IPS-18c (cell line): ENCODE data around the gene TIGAR.

Experiments used
- H3K4me3 ChIP-seq: 2 replicates; pipeline ENCODE4 v1.7.0; 2013; ENCODE audit warnings: low read depth, mild to moderate bottlenecking, low read length, moderate library complexity; ENCODE audit not compliant: insufficient read depth
- H3K9me3 ChIP-seq: one replicate; pipeline ENCODE4 v1.6.1; 2013; ENCODE audit warnings: mild to moderate bottlenecking, low read length, moderate library complexity; ENCODE audit not compliant: control insufficient read depth, insufficient read depth

The TIGAR gene

DNA sequence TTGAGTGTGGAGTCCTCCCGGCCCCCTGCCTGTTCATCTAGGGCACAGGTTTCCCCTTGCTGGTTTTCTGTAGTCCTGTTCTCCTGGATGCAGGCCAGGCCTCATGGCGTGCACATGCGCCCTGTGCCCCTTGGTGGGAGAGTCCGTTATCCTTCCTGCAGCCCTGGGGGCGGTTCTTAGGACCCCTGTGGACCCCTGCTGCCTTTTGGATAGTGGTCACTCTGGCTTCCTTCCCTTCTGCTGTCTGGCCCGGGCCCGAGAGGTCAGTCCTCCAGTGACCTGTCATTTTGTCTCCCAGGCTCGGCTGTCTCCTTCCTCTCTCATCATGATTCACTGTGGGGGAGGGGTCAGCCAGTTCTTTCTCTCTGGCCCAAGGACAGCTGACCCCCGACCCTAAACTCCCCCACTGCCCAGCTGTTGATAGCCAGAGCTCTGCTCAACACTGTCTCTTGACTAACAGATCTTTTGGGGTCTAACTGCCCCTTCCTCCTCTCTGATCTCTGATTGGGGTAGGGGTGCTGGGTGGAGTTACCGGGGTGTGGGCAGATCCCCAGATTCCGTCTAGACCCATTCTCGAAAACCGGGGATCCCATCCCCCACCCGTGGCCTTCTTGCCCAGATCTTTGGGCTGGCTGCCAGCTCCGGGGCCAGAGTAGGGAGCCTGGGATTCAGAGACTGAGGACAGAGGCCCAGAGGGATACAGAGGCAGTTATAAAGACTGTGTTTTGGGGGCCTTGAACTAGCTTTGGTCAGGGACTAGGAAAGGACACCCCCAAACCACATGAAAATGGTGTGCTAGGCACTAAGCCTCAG, 40.5 kb upstream of the TIGAR start:
- Histone ChIP-seq H3K9me3 (no peaks in the 10 kb centered on the region), H3K4me3 (no peak overlapping the region)

DNA sequence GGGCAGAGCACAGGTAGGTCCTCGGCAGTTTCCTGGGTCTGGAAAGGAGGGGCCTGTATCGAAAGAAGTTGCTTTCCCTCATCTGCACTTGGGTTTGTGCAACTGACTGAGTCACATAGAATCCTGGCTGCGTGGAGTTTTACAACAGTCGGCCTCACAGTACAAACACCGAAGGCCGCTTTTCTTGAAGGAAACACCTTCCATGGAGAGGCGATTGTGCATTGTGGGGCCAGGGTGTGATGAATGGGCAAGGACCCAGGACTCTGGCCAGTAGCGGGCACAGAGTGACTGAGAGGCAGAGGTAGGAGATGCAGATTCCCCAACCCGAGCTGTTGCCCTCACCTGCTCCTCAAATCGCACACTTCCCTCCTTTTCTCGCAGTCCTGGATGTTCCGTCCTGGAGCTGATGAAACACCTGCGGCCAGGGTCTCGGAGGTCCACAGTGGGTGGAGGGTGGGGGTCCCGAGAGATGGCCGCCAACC, 39.8 kb upstream of the TIGAR start:
- Histone ChIP-seq H3K4me3 (no peak overlapping the region), H3K9me3 (no peaks in the 10 kb centered on the region)

DNA sequence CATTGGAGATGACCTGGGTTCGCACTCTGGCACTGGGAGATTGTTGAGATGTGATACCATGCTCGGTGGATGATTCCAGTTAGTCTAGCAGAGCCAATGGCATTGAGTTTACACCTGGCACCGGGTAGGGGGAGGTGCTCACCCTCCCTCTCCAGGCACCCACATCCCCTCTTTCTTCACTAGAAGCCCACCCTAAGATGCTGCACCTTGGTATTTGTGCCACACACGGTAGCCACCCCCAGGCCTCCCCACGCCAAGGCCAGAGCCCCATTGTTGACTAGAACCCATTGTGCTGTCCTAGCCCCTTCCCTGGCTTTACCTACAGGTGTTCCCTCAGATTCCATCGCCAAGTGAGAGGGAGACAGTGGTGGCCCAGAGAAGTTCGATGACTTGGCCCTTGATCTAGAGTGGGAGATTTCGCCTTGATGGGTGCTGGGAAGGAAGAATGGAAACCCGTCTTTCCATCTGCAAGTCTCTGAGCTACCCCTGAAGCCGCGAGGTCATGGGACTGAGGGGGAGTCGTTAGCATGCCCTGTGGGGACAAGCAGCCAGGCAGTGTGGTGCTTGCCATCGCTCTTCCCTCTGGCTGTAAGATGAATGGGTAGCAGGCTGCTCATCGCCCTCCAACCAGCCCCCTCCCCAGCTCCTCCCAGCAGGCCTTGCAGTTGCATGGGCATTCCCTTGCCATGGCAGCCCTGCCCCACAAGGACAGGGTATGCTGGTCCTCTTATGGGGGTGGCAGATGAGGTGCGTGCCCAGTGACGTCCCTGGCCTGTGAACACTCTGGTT, 38.7 kb upstream of the TIGAR start:
- no peak overlapping the region for H3K4me3 ChIP-seq

DNA sequence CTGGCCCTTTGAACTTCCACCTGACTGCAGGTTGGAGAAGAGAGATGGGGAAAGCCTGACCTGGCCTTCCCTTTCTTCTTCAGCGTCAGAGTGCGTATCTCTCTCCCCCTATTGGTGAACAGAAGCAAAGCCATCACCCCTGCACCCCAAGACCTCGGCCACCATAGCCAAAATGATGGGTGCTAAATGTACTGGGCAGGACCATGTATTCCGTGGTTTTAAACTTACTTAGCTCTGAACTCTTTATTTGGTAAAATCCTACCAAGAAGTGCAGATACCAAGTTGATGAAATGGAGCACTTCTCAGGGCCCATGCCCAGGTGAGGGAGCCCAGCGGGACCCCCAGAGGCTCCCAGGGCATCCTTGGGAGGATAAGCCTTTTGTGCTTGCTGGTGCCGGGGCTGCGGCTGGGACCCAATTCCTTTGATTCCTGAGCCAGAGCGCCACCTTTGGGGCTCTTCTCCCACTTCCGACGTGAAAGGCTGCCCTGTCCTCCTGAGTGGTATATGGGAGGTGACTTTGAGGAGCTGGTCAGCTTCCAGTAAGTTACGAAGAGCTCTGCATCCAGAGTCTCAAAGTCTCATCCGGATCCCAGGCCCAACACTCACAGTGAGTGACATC, 38.0 kb upstream of the TIGAR start:
- H3K9me3 ChIP-seq: no peaks in the 10 kb centered on the region
- no peak overlapping the region for H3K4me3 ChIP-seq

More for the DNA sequence above, 38.7 kb upstream of the TIGAR start:
- H3K9me3 ChIP-seq: no peaks in the 10 kb centered on the region

DNA sequence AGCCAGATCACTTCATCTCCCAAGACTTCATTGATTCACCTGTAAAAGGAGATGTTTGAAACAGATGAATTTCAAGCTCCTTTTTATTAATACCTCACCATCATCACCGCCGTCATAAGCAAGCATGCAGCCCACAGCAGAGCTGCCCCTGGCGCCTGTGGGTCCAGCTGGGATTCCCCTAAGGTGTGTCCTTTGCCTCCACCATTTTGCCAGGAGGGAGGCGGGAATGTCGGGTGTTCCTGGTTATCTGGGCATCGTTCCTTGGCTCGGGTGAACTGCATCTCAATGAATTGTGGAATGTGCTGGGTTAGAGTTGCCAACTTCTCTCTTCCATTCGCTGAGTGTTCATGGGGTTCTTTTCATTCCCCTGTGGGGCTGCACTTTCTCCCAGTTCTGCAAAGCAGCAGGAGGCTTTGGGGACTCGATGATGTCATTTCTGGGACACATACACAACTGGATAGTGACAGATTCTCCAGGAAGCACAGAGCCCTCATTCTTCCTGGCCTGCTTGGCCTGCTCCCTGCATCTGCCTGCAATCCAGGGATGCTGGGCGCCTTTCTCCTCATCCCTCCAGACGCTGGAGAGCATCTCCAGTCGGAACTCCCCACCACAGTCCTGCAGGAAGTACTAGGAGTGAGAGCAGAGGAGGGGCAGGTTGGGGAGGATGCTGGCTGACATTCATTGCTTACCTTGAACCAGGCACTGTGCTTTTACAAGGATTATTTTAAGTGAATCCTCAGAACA, 37.3 kb upstream of the TIGAR start:
- H3K4me3 ChIP-seq: no peak overlapping the region
- no peaks in the 10 kb centered on the region for H3K9me3 ChIP-seq

DNA sequence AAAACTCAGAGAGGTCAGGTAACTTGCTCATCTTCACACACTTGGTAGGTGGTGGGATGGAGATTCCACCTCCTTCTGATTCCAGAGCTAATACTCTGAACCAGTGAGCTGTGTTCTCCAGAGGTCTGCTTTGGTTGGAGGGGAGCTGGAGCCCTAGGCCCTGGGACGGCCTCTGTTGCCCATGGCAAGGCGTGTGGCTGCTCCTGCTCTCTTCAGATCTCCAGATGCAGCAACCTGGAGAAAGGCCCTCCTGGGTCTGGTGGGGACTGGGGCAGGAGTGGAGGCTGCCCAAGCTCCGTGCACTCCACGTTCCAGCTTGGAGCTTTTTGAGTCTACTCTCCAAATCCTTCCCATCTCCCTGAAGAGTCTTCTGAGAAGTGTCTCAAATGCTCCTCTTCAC, 36.7 kb upstream of the TIGAR start:
- Histone ChIP-seq H3K4me3 (no peak overlapping the region), H3K9me3 (no peaks in the 10 kb centered on the region)

DNA sequence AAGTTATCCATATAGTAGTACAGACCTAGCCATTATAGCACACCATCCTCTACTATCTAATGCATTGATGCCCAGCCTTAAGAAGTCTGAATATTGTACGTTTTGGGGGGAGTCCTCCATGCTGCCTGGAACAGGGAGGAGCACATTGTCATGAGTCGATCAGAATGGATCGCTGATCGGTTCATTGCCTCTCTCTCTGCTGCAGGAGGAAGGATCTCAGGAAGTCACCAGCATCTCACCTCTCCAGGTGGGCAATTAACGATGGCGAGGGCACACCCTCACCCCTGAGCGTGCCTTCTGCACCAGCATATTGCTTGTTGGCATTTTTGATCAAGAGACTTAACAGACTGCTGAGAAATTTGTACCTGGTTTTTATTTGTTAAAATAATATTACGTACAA, 35.9 kb upstream of the TIGAR start:
- Histone ChIP-seq H3K4me3 (no peak overlapping the region), H3K9me3 (no peaks in the 10 kb centered on the region)

DNA sequence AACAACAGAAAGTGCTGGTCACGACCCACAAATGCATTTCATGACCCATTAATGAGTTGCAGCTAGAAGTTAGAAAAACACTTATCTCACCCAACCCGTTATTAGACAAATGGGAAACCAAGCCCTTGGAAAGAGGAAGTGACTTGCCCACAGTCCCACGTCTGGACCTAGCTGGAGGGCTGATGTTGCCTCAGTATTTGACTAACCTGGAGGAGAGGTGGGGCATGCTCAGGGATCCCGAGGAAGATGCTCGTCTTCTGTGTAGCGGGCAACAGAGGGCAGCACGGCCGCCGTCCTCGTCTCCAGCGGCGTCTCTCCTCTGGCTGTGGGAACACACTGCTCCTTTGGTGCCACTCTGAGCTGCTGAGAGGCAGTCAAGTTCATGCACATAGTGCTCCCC, 34.8 kb upstream of the TIGAR start:
- Histone ChIP-seq H3K9me3 (no peaks in the 10 kb centered on the region), H3K4me3 (no peak overlapping the region)

DNA sequence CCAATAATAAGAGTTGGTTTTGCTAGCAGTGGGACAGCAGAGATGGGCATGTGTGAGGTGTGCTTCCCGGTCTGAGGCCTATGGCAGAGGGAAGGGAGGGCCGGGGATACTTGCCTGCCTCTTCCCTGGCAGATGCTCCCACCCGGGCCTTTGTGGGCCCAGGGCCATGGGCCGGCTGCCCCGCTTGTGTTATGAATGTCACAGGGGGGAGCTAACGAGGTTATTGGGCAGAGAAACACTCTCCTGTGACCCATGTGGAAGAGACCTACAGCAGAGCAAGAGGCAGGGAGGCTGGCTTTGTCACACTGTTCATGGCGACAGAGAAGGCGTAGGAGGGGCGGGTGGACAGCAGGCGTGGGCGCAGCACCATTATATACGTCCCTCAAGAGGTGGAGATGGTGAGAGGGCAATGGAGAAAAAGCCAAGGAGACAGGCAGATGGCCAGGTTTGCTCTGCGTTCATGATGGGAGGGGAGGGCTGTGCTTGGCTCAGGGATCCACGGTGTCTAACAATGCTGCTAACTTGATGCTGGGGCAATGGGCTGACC, 34.2 kb upstream of the TIGAR start:
- Histone ChIP-seq H3K4me3 (no peak overlapping the region), H3K9me3 (no peaks in the 10 kb centered on the region)

DNA sequence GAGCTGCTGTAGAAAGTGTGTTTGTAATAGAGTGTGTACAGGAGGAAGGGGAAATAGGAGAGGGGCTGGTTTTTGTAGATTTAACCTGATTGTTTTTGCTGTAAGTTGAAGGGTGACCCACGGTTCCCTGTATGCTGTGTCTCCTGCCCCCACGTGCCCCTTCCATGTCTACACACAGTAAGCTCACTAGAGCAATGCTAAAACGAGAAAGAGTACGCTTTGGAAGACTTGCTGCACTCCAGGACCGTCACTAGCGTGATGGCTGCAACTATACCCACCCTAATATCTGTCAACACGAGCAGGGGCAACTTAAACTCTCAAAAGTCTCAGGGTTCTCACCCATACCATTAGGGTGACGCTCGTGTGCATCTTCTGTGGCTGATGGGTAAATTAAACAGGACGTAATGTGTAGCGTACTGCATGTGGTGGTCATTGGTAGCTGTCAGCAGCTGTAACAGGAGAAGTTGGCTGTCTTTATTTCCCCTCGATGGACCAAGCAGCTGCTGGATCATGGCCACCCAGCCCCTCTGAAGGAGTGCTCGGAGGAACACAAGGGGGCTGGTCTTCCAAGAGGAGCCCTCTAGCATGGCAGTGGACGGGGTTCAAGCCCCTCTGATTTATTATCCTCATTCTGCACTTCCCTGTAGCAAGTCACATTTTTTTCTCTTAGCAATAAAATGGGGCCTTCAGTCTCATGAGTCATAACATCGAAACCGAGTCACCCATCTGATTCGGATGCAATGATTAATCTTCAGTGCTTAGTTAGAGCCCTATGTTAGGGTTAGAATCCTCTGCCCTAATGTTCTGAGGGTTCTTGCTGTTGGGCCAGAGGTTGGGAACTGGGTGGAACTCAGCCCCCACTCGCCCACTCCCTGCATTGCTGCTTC, 33.4 kb upstream of the TIGAR start:
- Histone ChIP-seq H3K9me3 (no peaks in the 10 kb centered on the region), H3K4me3 (no peak overlapping the region)

DNA sequence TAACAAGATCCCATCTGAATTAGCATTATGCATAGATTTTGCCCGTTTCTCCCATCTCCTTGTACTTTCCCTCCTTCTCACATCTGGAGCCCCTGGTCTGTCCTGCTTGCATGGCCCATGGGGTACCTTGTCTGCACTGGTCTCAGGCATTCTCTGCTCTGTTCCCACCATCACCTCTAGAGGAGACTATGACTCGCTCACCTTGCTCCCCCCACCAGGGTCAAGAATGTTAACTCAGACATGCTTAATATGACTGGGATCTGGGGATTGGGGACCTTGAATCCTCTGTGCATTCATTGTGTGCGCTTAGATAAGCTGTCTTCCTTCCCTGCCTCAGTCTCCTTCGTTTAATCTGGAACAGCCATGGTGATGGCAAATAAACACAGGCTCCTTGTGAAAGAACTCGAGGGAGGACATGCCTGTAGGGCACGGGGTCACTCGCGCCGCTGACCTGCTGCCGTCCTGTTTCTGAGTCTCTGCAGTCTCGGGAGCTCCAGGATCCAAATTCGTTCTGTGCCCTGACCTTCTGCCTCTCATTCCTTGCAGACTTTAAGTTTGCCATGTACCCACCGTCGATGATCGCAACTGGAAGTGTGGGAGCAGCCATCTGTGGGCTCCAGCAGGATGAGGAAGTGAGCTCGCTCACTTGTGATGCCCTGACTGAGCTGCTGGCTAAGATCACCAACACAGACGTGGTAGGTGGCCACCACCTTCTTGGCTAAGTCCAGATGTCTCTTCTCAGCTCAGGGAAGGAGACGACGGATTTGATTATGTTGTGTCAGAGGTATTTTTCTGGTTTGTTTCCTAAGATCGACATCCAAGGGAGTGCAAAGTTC, 32.5 kb upstream of the TIGAR start:
- Histone ChIP-seq H3K4me3 (no peak overlapping the region), H3K9me3 (no peaks in the 10 kb centered on the region)

DNA sequence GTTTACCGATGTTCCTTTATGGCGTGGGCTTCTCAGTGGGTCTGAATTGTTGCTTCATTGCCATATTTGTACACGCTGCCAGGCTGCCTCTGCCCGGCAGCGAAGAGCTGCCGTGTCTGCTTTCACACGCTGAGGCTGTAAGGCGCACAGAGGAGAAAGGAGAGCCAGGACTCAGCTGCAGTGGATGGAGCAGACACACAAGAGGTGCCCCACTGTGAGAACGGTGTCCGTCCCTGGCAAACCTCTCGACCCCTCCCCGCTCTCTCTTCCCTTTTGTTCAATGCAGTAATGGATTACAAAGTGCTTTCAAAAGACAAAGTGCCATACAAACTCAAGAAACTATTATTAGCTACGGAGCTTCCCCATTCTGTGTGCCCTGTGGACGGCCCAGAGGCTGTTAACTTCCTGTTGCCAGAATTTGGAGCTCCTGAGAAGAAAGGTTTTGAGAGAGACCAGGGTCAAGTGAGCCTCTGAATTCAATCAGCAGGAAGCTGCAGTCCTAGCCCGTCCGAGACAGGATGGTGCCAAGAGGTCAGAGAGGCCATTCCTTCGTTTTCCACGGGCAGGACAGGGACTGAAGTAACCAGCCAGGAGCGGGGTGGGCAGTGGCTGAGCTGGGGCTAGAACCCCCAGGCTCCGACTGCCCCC, 31.7 kb upstream of the TIGAR start:
- H3K9me3 ChIP-seq: no peaks in the 10 kb centered on the region
- H3K4me3 ChIP-seq: no peak overlapping the region

DNA sequence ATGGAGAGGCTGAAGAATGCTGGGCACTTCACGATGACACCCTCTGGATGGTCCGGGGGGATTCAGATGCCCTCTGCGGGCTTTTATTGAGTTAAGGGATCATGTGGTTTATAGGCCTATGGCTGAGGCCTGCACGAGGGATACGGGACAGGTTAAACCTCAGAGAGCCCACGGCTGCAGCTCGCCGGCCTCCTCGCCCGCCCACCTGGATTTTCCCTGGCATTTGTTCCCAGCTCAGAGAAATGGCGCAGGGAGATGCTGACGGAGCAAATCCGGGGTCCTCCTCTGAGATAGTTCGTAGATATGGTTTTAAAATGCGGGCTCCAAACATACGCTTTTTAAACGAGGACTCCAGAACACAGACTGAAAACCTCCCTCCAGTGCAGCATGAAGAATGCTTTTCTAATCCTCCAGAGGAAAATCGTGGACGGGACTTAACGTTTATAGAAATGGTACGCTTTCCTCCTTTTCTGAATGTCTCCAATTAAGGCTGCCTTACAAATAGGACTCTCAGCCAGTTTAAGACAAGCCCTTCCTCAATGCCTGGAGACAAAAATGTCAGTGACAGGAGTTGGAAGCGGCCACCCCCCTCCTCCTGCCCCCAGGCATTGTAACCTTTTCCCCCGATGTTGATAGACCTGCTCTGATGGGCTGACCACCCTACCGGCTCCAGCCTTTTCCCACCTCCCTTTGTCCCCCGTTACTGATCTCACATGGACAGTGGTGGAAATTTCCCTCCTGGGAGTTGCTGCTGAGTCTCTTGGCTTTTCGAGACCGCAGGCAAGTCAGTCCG, 30.8 kb upstream of the TIGAR start:
- no peaks in the 10 kb centered on the region for H3K9me3 ChIP-seq
- H3K4me3 ChIP-seq: no peak overlapping the region

DNA sequence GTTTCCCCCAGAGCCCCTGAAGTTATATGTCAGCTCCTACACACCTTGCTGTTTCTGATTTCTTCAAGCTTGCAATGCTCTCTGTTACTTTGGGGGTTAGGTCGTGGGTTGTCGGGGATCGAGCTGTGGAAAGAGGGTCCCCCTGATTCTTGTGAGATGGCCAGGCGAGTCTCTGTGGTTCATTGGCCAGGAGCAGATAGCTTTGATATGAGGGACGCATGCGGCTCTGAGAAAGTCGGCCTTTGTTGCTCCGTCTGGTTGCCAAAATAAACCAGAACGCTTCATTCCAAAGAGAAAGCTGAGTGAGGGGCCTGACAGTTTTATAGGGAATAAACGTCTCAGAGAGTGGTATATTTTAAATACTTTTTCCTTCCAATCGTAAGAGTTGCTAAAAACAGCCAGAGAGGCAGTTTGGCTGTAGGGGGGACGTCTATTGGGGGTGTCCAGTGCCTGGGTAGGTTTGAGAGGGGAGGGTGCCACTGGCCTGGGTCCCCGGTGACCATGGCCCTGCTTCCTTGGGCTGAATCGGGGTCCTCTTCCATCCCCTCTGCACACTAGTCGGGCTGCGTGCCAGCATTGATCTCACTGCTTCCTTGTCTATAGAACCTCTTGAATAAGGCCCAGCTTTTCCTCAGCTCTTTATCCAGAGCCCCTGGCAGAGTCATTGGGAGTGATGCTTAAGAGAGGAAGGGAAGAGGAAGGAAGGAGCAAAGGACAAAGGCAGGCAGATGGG, 28.5 kb upstream of the TIGAR start:
- H3K9me3 ChIP-seq: no peaks in the 10 kb centered on the region
- H3K4me3 ChIP-seq: no peak overlapping the region
